Type B pancreatic cell (in vitro differentiated cells): Measurements from ENCODE around the gene ACMSD. TPM values are rescaled to one million over a fixed set of nuclear protein-coding genes. Genes with fewer than 3 reads are reported as not detected.
"Not testable (repeated sequence)": the region's sequence is repeated elsewhere in the genome, so short reads cannot be mapped to it uniquely, and the experiment has no call there.

ENCODE experiments used
- DNase-seq: peaks from one replicate; pipeline ENCODE4 v3.0.0; 2021; ENCODE audit warnings: mixed read lengths; ENCODE audit not compliant: unreplicated experiment; ENCODE audit errors: extremely low spot score
- H3K27ac Mint-ChIP-seq: 2 replicates; pipeline ENCODE4 v1.8.0; 2021; ENCODE audit warnings: mild to moderate bottlenecking, mixed read lengths
- H3K27me3 Mint-ChIP-seq: 2 replicates; pipeline ENCODE4 v1.8.0; 2021; ENCODE audit warnings: mixed read lengths
- H3K36me3 Mint-ChIP-seq: 2 replicates; pipeline ENCODE4 v1.8.0; 2021; ENCODE audit warnings: mixed read lengths
- H3K4me1 Mint-ChIP-seq: one replicate; pipeline ENCODE4 v1.8.0; 2021; ENCODE audit warnings: mixed read lengths; ENCODE audit not compliant: unreplicated experiment
- H3K4me3 Mint-ChIP-seq: 2 replicates; pipeline ENCODE4 v1.8.0; 2021; ENCODE audit warnings: mild to moderate bottlenecking, mixed read lengths
- H3K9me3 Mint-ChIP-seq: 2 replicates; pipeline ENCODE4 v1.8.0; 2021; ENCODE audit warnings: mixed read lengths
- CTCF ChIP-seq: fragments of 200-600 bp; sonication (generic); conservative IDR thresholded peaks from 2 replicates; pipeline ENCODE4 v1.5.0; 2021; ENCODE audit warnings: antibody characterized with exemption, mild to moderate bottlenecking
- total RNA-seq: library from RNA; stranded (reverse); gene quantifications from 2 replicates; pipeline ENCODE4 v1.2.1, GENCODE V29; 2021; ENCODE audit warnings: low replicate concordance

The ACMSD gene
- total RNA-seq, 1 donor from 2014 or later: not detected

GRCh38 chr2:134799936-134800335, 38.5 kb upstream of the ACMSD start:
- H3K4me3 Mint-ChIP-seq: no peak overlapping the region
- TF ChIP-seq CTCF: no peak
- no peaks in the 10 kb centered on the region for H3K4me1 Mint-ChIP-seq
- peaks cover 3% of the 10 kb centered on the region for H3K27me3 Mint-ChIP-seq
- no peak for DNase-seq
- H3K9me3 Mint-ChIP-seq: no peaks in the 10 kb centered on the region
- H3K36me3 Mint-ChIP-seq: no peaks in the 10 kb centered on the region
- H3K27ac Mint-ChIP-seq: no peak overlapping the region

GRCh38 chr2:134800341-134800740, 38.1 kb upstream of the ACMSD start:
- no peak overlapping the region for H3K4me3 Mint-ChIP-seq
- no peak for TF ChIP-seq CTCF
- no peak for DNase-seq
- no peaks in the 10 kb centered on the region for H3K36me3 Mint-ChIP-seq
- no peak overlapping the region for H3K27ac Mint-ChIP-seq
- no peaks in the 10 kb centered on the region for H3K4me1 Mint-ChIP-seq
- peaks cover 3% of the 10 kb centered on the region for H3K27me3 Mint-ChIP-seq
- H3K9me3 Mint-ChIP-seq: peaks cover under 1% of the 10 kb centered on the region

GRCh38 chr2:134803609-134804405, 34.6 kb upstream of the ACMSD start:
- H3K4me1 Mint-ChIP-seq, H3K36me3 Mint-ChIP-seq, H3K27ac Mint-ChIP-seq, DNase-seq, H3K4me3 Mint-ChIP-seq, H3K27me3 Mint-ChIP-seq: not testable (repeated sequence)
- H3K9me3 Mint-ChIP-seq: peaks cover 12% of the 10 kb centered on the region

- no peaks in the 10 kb centered on the region for H3K9me3 Mint-ChIP-seq
- no peak overlapping the region for H3K27ac Mint-ChIP-seq
- no peaks in the 10 kb centered on the region for H3K4me1 Mint-ChIP-seq
- no peak for DNase-seq
- no peak for TF ChIP-seq CTCF
- no peak overlapping the region for H3K4me3 Mint-ChIP-seq
- no peaks in the 10 kb centered on the region for H3K36me3 Mint-ChIP-seq
- no peaks in the 10 kb centered on the region for H3K27me3 Mint-ChIP-seq
Measured at GRCh38 chr2:134815741-134816140, 22.7 kb upstream of the ACMSD start.

GRCh38 chr2:134818321-134818720, 20.1 kb upstream of the ACMSD start:
- no peaks in the 10 kb centered on the region for H3K4me1 Mint-ChIP-seq
- no peak for DNase-seq

More at GRCh38 chr2:134818321-134818720, 20.1 kb upstream of the ACMSD start:
- TF ChIP-seq CTCF: no peak
- no peaks in the 10 kb centered on the region for H3K9me3 Mint-ChIP-seq
- no peaks in the 10 kb centered on the region for H3K36me3 Mint-ChIP-seq
- H3K27me3 Mint-ChIP-seq: no peaks in the 10 kb centered on the region
- H3K4me3 Mint-ChIP-seq: no peak overlapping the region
- H3K27ac Mint-ChIP-seq: no peak overlapping the region
